Measurements from ENCODE around the gene MAP3K6. TPM values are rescaled to one million over a fixed set of nuclear protein-coding genes. Genes with fewer than 3 reads are reported as not detected.

Gene MAP3K6
- total and polyA plus RNA-seq, 11 donors: 21.1 to 77.0 (median 47.5) TPM

DNA sequence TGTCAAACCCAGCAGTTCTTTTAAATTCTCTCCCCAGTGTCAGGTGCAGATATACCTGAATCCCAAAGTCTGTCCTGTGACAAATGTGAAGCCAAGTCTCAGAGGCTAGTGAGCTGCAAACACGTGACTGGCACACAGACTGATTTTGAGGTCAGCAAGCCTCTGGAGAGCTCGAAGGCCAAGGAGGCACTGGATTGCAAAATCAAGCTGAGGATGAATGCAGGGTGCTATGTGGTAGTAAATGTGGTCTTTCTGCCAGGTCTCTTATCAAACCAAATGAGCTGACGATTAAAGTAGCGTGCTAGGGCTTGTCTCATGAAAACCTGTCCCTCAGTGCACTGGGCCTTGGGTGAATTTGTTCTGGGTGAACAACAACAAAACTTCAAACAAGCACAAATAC lies 46.2 kb upstream of the MAP3K6 start:
- H3K4me1 ChIP-seq: peaks cover 3 to 44% (median 31%) of the 10 kb centered on the region in 12 donors
- H3K9me3 ChIP-seq: no peaks in the 10 kb centered on the region
- no peak overlapping the region for H3K4me3 ChIP-seq
- peak in 1 of 5 donors; percentile 68 for DNase-seq
- no peaks in the 10 kb centered on the region for H3K27me3 ChIP-seq
- peaks cover 0 to 100% (median 98%) of the 10 kb centered on the region in 9 donors for H3K36me3 ChIP-seq
- peak overlapping the region in 10 of 12 donors; percentile 11 to 72 (median 38) for H3K27ac ChIP-seq
- peak; percentile 29 to 86 (median 76) for ATAC-seq
- TF ChIP-seq POLR2A (IDR thresholded peaks at IDR 0.05): no peak
- TF ChIP-seq, protein P1, sequence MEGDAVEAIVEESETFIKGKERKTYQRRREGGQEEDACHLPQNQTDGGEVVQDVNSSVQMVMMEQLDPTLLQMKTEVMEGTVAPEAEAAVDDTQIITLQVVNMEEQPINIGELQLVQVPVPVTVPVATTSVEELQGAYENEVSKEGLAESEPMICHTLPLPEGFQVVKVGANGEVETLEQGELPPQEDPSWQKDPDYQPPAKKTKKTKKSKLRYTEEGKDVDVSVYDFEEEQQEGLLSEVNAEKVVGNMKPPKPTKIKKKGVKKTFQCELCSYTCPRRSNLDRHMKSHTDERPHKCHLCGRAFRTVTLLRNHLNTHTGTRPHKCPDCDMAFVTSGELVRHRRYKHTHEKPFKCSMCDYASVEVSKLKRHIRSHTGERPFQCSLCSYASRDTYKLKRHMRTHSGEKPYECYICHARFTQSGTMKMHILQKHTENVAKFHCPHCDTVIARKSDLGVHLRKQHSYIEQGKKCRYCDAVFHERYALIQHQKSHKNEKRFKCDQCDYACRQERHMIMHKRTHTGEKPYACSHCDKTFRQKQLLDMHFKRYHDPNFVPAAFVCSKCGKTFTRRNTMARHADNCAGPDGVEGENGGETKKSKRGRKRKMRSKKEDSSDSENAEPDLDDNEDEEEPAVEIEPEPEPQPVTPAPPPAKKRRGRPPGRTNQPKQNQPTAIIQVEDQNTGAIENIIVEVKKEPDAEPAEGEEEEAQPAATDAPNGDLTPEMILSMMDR (IDR thresholded peaks at IDR 0.05): no peak
- 44 to 62% (median 51%) methylated on average over 4 of the region's 4 CpGs for WGBS, 4 donors
- intact Hi-C loops (cut with DNase I): loop anchor here in 1 of 10 donors (5.0 kb wide), 1 partner anchor 249 kb away; no protein-coding TSS in a partner anchor

DNA sequence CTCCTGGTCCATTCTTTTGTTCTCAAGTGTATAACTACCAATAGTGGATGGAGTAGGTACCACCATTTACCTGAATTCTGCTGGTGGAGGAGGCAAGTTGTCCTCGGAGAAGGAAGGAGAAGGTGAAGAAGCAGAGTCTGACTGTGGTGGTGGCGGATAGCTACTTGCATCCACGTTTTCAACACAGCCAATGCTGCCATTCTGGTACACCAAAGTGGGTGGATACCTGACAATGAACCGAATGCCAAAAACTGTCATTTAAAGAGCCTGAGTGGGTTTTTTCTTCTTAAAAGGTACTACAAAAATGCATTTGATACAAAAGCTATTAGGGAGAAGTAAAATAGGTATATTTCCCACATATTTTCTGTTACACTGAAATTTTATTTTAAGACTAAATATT lies 45.7 kb upstream of the MAP3K6 start:
- Histone ChIP-seq H3K27me3 (no peaks in the 10 kb centered on the region), H3K9me3 (no peaks in the 10 kb centered on the region), H3K4me1 (peaks cover 3 to 39% (median 26%) of the 10 kb centered on the region in 12 donors), H3K4me3 (no peak overlapping the region), H3K36me3 (peaks cover 0 to 100% (median 98%) of the 10 kb centered on the region in 9 donors), H3K27ac (peak overlapping the region in 9 of 12 donors; percentile 11 to 72 (median 40))
- TF ChIP-seq POLR2A (IDR thresholded peaks at IDR 0.05): no peak
- TF ChIP-seq, protein P1 (IDR thresholded peaks at IDR 0.05): no peak
- intact Hi-C loops (cut with DNase I): loop anchor here in 1 of 10 donors (5.0 kb wide), 1 partner anchor 250 kb away; no protein-coding TSS in a partner anchor
- ATAC-seq: no peak
- DNase-seq: no peak
- 85 to 90% (median 87%) methylated on average over 4 of the region's 4 CpGs for WGBS, 4 donors

DNA sequence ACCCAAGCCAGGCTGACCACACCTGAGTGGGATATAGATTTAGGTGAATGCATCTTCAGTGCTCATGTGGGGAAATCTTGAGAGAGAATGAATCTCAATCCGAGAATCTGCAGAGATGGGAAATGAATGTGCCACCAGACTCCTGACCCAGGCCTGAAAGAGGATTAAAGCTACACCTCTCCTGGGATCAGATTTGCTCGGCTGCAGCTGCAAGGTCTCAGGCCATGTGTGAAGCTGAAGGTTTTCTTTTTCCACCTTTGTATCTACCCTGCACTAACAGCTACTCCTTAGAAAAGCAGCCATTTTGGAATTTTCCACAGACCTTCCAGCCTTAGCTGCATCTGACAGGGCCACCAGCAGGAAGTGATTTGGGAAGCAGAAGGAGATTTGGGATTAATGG lies 43.9 kb upstream of the MAP3K6 start:
- Histone ChIP-seq H3K27me3 (no peaks in the 10 kb centered on the region), H3K4me3 (no peak overlapping the region), H3K9me3 (no peaks in the 10 kb centered on the region), H3K27ac (no peak overlapping the region), H3K4me1 (peaks cover 3 to 39% (median 24%) of the 10 kb centered on the region in 12 donors), H3K36me3 (peaks cover 0 to 98% (median 92%) of the 10 kb centered on the region in 9 donors)
- intact Hi-C loops (cut with DNase I): loop anchor here in 1 of 10 donors (5.0 kb wide), 1 partner anchor 252 kb away; no protein-coding TSS in a partner anchor
- TF ChIP-seq, protein P1 (IDR thresholded peaks at IDR 0.05): no peak
- no peak for TF ChIP-seq POLR2A (IDR thresholded peaks at IDR 0.05)
- no peak for ATAC-seq
- no peak for DNase-seq
- 64 to 86% (median 85%) methylated on average over 2 of the region's 2 CpGs for WGBS, 4 donors

DNA sequence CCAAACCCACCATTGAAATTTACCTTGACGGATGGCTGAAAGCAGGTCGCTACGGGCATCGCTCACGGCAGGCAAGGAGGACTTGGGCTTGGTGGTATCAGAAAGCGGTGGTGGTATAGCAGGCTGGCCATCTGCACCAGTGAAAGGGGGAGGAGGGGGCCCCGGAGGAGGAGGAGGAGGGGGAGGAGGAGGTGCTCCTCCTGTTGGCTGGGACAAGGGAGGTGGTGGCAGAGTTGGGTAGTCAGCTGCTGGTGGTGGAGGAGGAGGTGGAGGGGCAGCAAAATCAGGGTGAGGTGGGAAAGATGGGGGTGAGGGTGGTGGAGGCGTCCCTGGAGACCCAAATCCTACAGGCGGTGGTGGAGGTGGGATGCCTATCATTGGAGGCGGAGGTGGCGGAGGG lies 42.9 kb upstream of the MAP3K6 start:
- WGBS, 4 donors: 93 to 95% (median 94%) methylated on average over 11 of the region's 11 CpGs
- intact Hi-C loops (cut with DNase I): loop anchor here in 4 of 10 donors (5.0 to 10.0 kb wide), 5 partner anchors 115 to 255 kb away; partner anchors contain the start of gene AHDC1 (in 1 of the 4)
- Histone ChIP-seq H3K4me3 (no peak overlapping the region), H3K36me3 (peaks cover 0 to 88% (median 82%) of the 10 kb centered on the region in 9 donors), H3K27me3 (no peaks in the 10 kb centered on the region), H3K4me1 (peaks cover 7 to 49% (median 34%) of the 10 kb centered on the region in 12 donors), H3K9me3 (no peaks in the 10 kb centered on the region), H3K27ac (no peak overlapping the region)
- DNase-seq: no peak
- no peak for ATAC-seq
- TF ChIP-seq, protein P1 (IDR thresholded peaks at IDR 0.05): no peak
- TF ChIP-seq POLR2A (IDR thresholded peaks at IDR 0.05): no peak
